BLaER1 (cell line): ENCODE results near the gene BLM.
A peak's percentile ranks its signal among the peaks of the same experiment; 100 is the strongest.

ENCODE experiments used
- H3K27ac ChIP-seq: shearing (Covaris generic); formaldehyde crosslinking; 2 replicates; pipeline ENCODE4 v1.8.1; 2022
- H3K27me3 ChIP-seq: shearing (Covaris generic); formaldehyde crosslinking; 2 replicates; pipeline ENCODE4 v1.8.1; 2022
- H3K36me3 ChIP-seq: shearing (Covaris generic); formaldehyde crosslinking; 2 replicates; pipeline ENCODE4 v1.8.1; 2022
- H3K4me1 ChIP-seq: shearing (Covaris generic); formaldehyde crosslinking; 2 replicates; pipeline ENCODE4 v1.8.1; 2022
- H3K4me2 ChIP-seq: shearing (Covaris generic); formaldehyde crosslinking; 2 replicates; pipeline ENCODE4 v1.8.1; 2022
- H3K4me3 ChIP-seq: shearing (Covaris generic); formaldehyde crosslinking; 2 replicates; pipeline ENCODE4 v1.8.1; 2022
- H3K9ac ChIP-seq: shearing (Covaris generic); formaldehyde crosslinking; 2 replicates; pipeline ENCODE4 v1.8.1; 2022
- H3K9me3 ChIP-seq: shearing (Covaris generic); formaldehyde crosslinking; 2 replicates; pipeline ENCODE4 v1.8.1; 2022
- H4K20me1 ChIP-seq: shearing (Covaris generic); formaldehyde crosslinking; 2 replicates; pipeline ENCODE4 v1.8.1; 2022
- Cebpa-rat ChIP-seq: shearing (Covaris generic); IDR thresholded peaks from 2 replicates; pipeline ENCODE4 v1.8.1; 2022

BLM gene

DNA sequence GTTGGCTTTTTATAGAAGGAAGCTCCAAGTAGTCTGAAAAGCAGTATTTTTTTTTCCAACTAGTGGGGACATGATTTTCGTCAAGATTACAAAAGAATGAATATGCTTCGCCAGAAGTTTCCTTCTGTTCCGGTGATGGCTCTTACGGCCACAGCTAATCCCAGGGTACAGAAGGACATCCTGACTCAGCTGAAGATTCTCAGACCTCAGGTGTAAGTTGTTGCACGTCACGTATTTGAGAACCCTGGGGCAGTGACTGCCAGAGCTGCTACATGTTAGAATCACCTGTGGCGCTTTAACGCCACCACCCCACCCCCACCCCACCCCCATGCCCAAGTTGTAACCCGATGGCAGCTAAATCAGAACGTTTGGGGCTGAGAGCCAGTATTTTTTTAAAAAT lies 52.2 kb downstream of the BLM start:
- no peak overlapping the region for H3K4me3 ChIP-seq
- H3K4me1 ChIP-seq, result no peaks in the 10 kb centered on the region
- no peaks in the 10 kb centered on the region for H3K27me3 ChIP-seq
- no peak overlapping the region for H3K27ac ChIP-seq
- H3K36me3 ChIP-seq, result peaks cover 88% of the 10 kb centered on the region
- no peaks in the 10 kb centered on the region for H3K9me3 ChIP-seq
- no peak overlapping the region for H3K9ac ChIP-seq
- TF ChIP-seq Cebpa-rat, result no peak
- H4K20me1 ChIP-seq, result no peaks in the 10 kb centered on the region
- H3K4me2 ChIP-seq, result no peak overlapping the region

GRCh38 chr15:90773485-90773884 lies 56.3 kb downstream of the BLM start:
- Histone ChIP-seq H3K27ac (no peak overlapping the region), H3K36me3 (peaks cover 86% of the 10 kb centered on the region), H3K4me3 (no peak overlapping the region), H3K9ac (no peak overlapping the region), H3K27me3 (no peaks in the 10 kb centered on the region), H3K4me2 (no peak overlapping the region), H3K4me1 (no peaks in the 10 kb centered on the region), H3K9me3 (no peaks in the 10 kb centered on the region), H4K20me1 (no peaks in the 10 kb centered on the region)
- TF ChIP-seq Cebpa-rat, result no peak

GRCh38 chr15:90774731-90775514 lies 57.8 kb downstream of the BLM start:
- Histone ChIP-seq H3K36me3 (peaks cover 87% of the 10 kb centered on the region), H3K9ac (no peak overlapping the region), H3K9me3 (no peaks in the 10 kb centered on the region), H3K4me3 (no peak overlapping the region), H3K27ac (no peak overlapping the region), H3K27me3 (no peaks in the 10 kb centered on the region), H3K4me1 (peaks cover under 1% of the 10 kb centered on the region; the same call in 1 of the 2 replicates), H4K20me1 (no peaks in the 10 kb centered on the region), H3K4me2 (no peak overlapping the region)
- TF ChIP-seq Cebpa-rat, result no peak

- Histone ChIP-seq H3K9ac (no peak overlapping the region; the same call in 1 of the 2 replicates), H3K4me3 (peak overlapping the region; percentile 14; the same call in 1 of the 2 replicates), H3K36me3 (peaks cover 85% of the 10 kb centered on the region), H3K27ac (peak overlapping the region; percentile 55), H3K4me2 (peak overlapping the region; percentile 70), H3K9me3 (no peaks in the 10 kb centered on the region), H3K4me1 (peaks cover 22% of the 10 kb centered on the region), H4K20me1 (no peaks in the 10 kb centered on the region), H3K27me3 (no peaks in the 10 kb centered on the region)
- TF ChIP-seq Cebpa-rat, result no peak
Observed at GRCh38 chr15:90780916-90781315, 63.8 kb downstream of the BLM start.

GRCh38 chr15:90782442-90782841 lies 65.3 kb downstream of the BLM start:
- Histone ChIP-seq H3K4me3 (no peak overlapping the region), H3K27ac (no peak overlapping the region), H3K9me3 (no peaks in the 10 kb centered on the region), H3K27me3 (no peaks in the 10 kb centered on the region), H3K36me3 (peaks cover 86% of the 10 kb centered on the region), H3K9ac (no peak overlapping the region), H3K4me1 (peaks cover 22% of the 10 kb centered on the region), H3K4me2 (0 out of 2 replicates have a peak overlapping the region, but pooled peaks have one; percentile 70), H4K20me1 (no peaks in the 10 kb centered on the region)
- no peak for TF ChIP-seq Cebpa-rat

- no peak for TF ChIP-seq Cebpa-rat
Observed at GRCh38 chr15:90787881-90788280, 70.7 kb downstream of the BLM start.

GRCh38 chr15:90789462-90789861 lies 72.3 kb downstream of the BLM start:
- Histone ChIP-seq H3K27ac (no peak overlapping the region), H4K20me1 (no peaks in the 10 kb centered on the region), H3K36me3 (peaks cover 92% of the 10 kb centered on the region), H3K9me3 (no peaks in the 10 kb centered on the region), H3K4me2 (no peak overlapping the region), H3K9ac (no peak overlapping the region), H3K27me3 (no peaks in the 10 kb centered on the region), H3K4me3 (no peak overlapping the region), H3K4me1 (no peaks in the 10 kb centered on the region)
- TF ChIP-seq Cebpa-rat, result no peak

More at GRCh38 chr15:90787881-90788280, 70.7 kb downstream of the BLM start:
- no peak overlapping the region for H3K4me3 ChIP-seq
- no peaks in the 10 kb centered on the region for H3K4me1 ChIP-seq
- H4K20me1 ChIP-seq, result no peaks in the 10 kb centered on the region
- no peaks in the 10 kb centered on the region for H3K9me3 ChIP-seq
- H3K9ac ChIP-seq, result no peak overlapping the region
- H3K4me2 ChIP-seq, result no peak overlapping the region
- no peaks in the 10 kb centered on the region for H3K27me3 ChIP-seq
- H3K36me3 ChIP-seq, result peaks cover 94% of the 10 kb centered on the region
- no peak overlapping the region for H3K27ac ChIP-seq

DNA sequence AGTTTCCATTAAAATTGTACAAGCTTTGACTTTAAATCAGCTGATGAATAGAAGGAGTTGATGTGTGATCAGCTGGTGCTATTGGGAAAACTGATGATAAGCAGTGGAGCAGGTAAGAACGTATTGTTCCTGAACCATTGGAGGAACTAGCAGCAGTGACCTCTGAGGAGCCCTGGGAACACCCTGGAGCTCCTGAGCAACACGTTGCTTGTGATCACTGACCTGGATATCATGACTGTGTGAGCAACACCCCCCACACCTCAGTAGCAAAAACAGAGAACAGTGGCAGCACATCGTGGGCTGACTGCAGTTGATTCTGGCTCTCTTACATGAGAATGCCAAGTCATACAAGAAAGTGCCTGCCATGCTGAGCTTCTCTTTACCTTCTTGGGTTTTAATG lies 72.9 kb downstream of the BLM start:
- Histone ChIP-seq H3K4me2 (no peak overlapping the region), H3K27ac (no peak overlapping the region), H3K4me3 (no peak overlapping the region), H3K4me1 (no peaks in the 10 kb centered on the region), H3K27me3 (no peaks in the 10 kb centered on the region), H3K9ac (no peak overlapping the region), H3K9me3 (no peaks in the 10 kb centered on the region), H3K36me3 (peaks cover 90% of the 10 kb centered on the region), H4K20me1 (no peaks in the 10 kb centered on the region)
- TF ChIP-seq Cebpa-rat, result no peak

GRCh38 chr15:90790561-90790960 lies 73.4 kb downstream of the BLM start:
- Histone ChIP-seq H3K9me3 (no peaks in the 10 kb centered on the region), H3K36me3 (peaks cover 90% of the 10 kb centered on the region), H3K4me1 (no peaks in the 10 kb centered on the region), H3K27me3 (no peaks in the 10 kb centered on the region), H4K20me1 (no peaks in the 10 kb centered on the region), H3K27ac (no peak overlapping the region), H3K4me2 (no peak overlapping the region), H3K9ac (no peak overlapping the region), H3K4me3 (no peak overlapping the region)
- no peak for TF ChIP-seq Cebpa-rat

- TF ChIP-seq Cebpa-rat, result no peak
- Histone ChIP-seq H3K4me3 (no peak overlapping the region), H3K36me3 (peaks cover 85% of the 10 kb centered on the region), H3K4me2 (no peak overlapping the region), H3K27me3 (no peaks in the 10 kb centered on the region), H3K4me1 (no peaks in the 10 kb centered on the region), H3K27ac (no peak overlapping the region), H3K9ac (no peak overlapping the region), H4K20me1 (no peaks in the 10 kb centered on the region), H3K9me3 (no peaks in the 10 kb centered on the region)
Observed at GRCh38 chr15:90794538-90794937, 77.4 kb downstream of the BLM start.
